ENCODE results near the gene GFAP. TPM values are rescaled to one million over a fixed set of nuclear protein-coding genes. Genes with fewer than 3 reads are reported as not detected.

GFAP gene
- polyA plus RNA-seq, 1 of the 3 experiments (the other 2 are of a cell fraction): 0.48 TPM

GRCh38 chr17:44898768-44899073, 16.6 kb downstream of the GFAP start:
- ChIA-PET CTCF (interaction anchor here (1.0 to 6.8 kb wide), 15 partner anchors 9 to 237 kb away, joined by 3 to 38 read pairs (median 4); partner anchors contain the start of genes ACBD4 and PLCD3), POLR2A (interaction anchor here (1.2 to 1.3 kb wide), 2 partner anchors 14 to 121 kb away, joined by 3 to 4 read pairs; no protein-coding TSS in a partner anchor)
- H3F3A ChIP-seq (replicated peaks; ENCODE audit: insufficient read depth): peaks cover 26% of the 10 kb centered on the region
- DNase-seq: no peak
- H3K9me2 ChIP-seq: no peaks in the 10 kb centered on the region
- peak overlapping the region; percentile 92 to 97 for H3K4me3 ChIP-seq (ENCODE audit: low read depth in 2 of 2, low read length in 1 of 2)
- peaks cover 6 to 23% of the 10 kb centered on the region in 2 experiments; a peak in 3 of 4 replicates for H3K4me1 ChIP-seq (ENCODE audit: control insufficient read depth in 1 of 2, insufficient read depth in 2 of 2, low read depth in 1 of 2, low read length in 1 of 2)
- H3K9me3 ChIP-seq: no peaks in the 10 kb centered on the region
- H3K27ac ChIP-seq (ENCODE audit: low read depth in 2 of 2, low read length in 1 of 2): peak overlapping the region; percentile 94 to 99
- under 1% methylated on average over 7 of the region's 7 CpGs for WGBS (ENCODE audit: low lambda C conversion rate)
- H3K4me2 ChIP-seq: peak overlapping the region; percentile 91
- TF ChIP-seq RFX5 (IDR thresholded peaks at IDR 0.05; ENCODE audit: low read length) (no peak), RXRA (IDR thresholded peaks at IDR 0.05; ENCODE audit: borderline replicate concordance, low read depth) (no peak), MXI1 (IDR thresholded peaks at IDR 0.05; ENCODE audit: low read depth, low read length) (no peak), TEAD4 (IDR thresholded peaks at IDR 0.05; ENCODE audit: borderline replicate concordance, insufficient read depth) (no peak), POLR2AphosphoS5 (IDR thresholded peaks at IDR 0.05; ENCODE audit: low read depth, low read length) (no peak), PBX3 (IDR thresholded peaks at IDR 0.05) (no peak), ELF1 (IDR thresholded peaks at IDR 0.05) (no peak), GABPA (IDR thresholded peaks at IDR 0.05; ENCODE audit: low read depth) (no peak), REST (IDR thresholded peaks at IDR 0.05; ENCODE audit: low read depth, low read length) (no peak), USF1 (IDR thresholded peaks at IDR 0.05; ENCODE audit: borderline replicate concordance, low read depth) (no peak)
- peaks cover 55% of the 10 kb centered on the region for H3K79me2 ChIP-seq (ENCODE audit: insufficient read depth)
- H3K9ac ChIP-seq: peak overlapping the region; percentile 98
- H4K20me1 ChIP-seq (ENCODE audit: insufficient read depth): 0 out of 2 replicates have a peak, but pooled peaks cover 4% of the 10 kb centered on the region
- H2AFZ ChIP-seq (ENCODE audit: low read depth): peak overlapping the region; percentile 66
- H3K27me3 ChIP-seq (ENCODE audit: insufficient read depth): no peaks in the 10 kb centered on the region
- H3K36me3 ChIP-seq (replicated peaks in 1 of 2; ENCODE audit: control insufficient read depth in 1 of 2, insufficient read depth in 2 of 2, low read length in 1 of 2): peaks cover 8 to 26% of the 10 kb centered on the region in 2 experiments

GRCh38 chr17:44894642-44895041, 20.7 kb downstream of the GFAP start:
- POLR2A ChIA-PET: no interaction called here
- CTCF ChIA-PET: interaction anchor here (0.7 to 2.9 kb wide), 3 partner anchors 16 to 205 kb away, joined by 3 to 14 read pairs (median 5); no protein-coding TSS in a partner anchor
- no peak for TF ChIP-seq EP300 (IDR thresholded peaks at IDR 0.05; ENCODE audit: borderline replicate concordance in 1 of 2, low read depth in 1 of 2, low read length in 1 of 2)
- no peak for TF ChIP-seq RXRA (IDR thresholded peaks at IDR 0.05; ENCODE audit: borderline replicate concordance, low read depth)
- no peak for TF ChIP-seq TEAD4 (IDR thresholded peaks at IDR 0.05; ENCODE audit: borderline replicate concordance, insufficient read depth)
- TF ChIP-seq NRF1 (IDR thresholded peaks at IDR 0.05; ENCODE audit: low read depth, low read length): no peak
- TF ChIP-seq ELF1 (IDR thresholded peaks at IDR 0.05): no peak
- no peak for TF ChIP-seq PBX3 (IDR thresholded peaks at IDR 0.05)
- no peak for TF ChIP-seq FOXM1 (IDR thresholded peaks at IDR 0.05; ENCODE audit: low read depth)
- no peak for TF ChIP-seq TCF12 (IDR thresholded peaks at IDR 0.05)
- no peak for TF ChIP-seq RCOR1 (IDR thresholded peaks at IDR 0.05; ENCODE audit: low read length)
- TF ChIP-seq SIN3A (IDR thresholded peaks at IDR 0.05; ENCODE audit: borderline replicate concordance, low read depth, low read length): no peak
- TF ChIP-seq CTCF (IDR thresholded peaks at IDR 0.05): no peak
- no peak for TF ChIP-seq MEF2A (IDR thresholded peaks at IDR 0.05; ENCODE audit: borderline replicate concordance, low read depth)
- TF ChIP-seq CHD2 (IDR thresholded peaks at IDR 0.05; ENCODE audit: low read length, partially characterized antibody): no peak
- TF ChIP-seq GABPA (IDR thresholded peaks at IDR 0.05; ENCODE audit: low read depth): no peak

More at GRCh38 chr17:44894642-44895041, 20.7 kb downstream of the GFAP start:
- no peak overlapping the region for H3K4me3 ChIP-seq (ENCODE audit: low read depth in 2 of 2, low read length in 1 of 2)
- H3K4me2 ChIP-seq: no peak overlapping the region
- H3F3A ChIP-seq (replicated peaks; ENCODE audit: insufficient read depth): peaks cover 10% of the 10 kb centered on the region
- H3K27ac ChIP-seq (ENCODE audit: low read depth in 2 of 2, low read length in 1 of 2): no peak overlapping the region
- peaks cover 12% of the 10 kb centered on the region for H4K20me1 ChIP-seq (ENCODE audit: insufficient read depth)
- H2AFZ ChIP-seq (ENCODE audit: low read depth): no peak overlapping the region
- H3K79me2 ChIP-seq (ENCODE audit: insufficient read depth): peaks cover 94% of the 10 kb centered on the region
- H3K27me3 ChIP-seq (ENCODE audit: insufficient read depth): no peaks in the 10 kb centered on the region
- DNase-seq: no peak
- H3K9ac ChIP-seq: no peak overlapping the region
- peaks cover 21 to 50% of the 10 kb centered on the region in 2 experiments for H3K36me3 ChIP-seq (replicated peaks in 1 of 2; ENCODE audit: control insufficient read depth in 1 of 2, insufficient read depth in 2 of 2, low read length in 1 of 2)
- no peaks in the 10 kb centered on the region for H3K9me3 ChIP-seq
- WGBS (ENCODE audit: low lambda C conversion rate): 98% methylated on average over 4 of the region's 4 CpGs
- H3K4me1 ChIP-seq (ENCODE audit: control insufficient read depth in 1 of 2, insufficient read depth in 2 of 2, low read depth in 1 of 2, low read length in 1 of 2): no peaks in the 10 kb centered on the region; a peak in 1 of 4 replicates
- no peaks in the 10 kb centered on the region for H3K9me2 ChIP-seq

Data from SK-N-SH (cell line).